Cardiac fibroblast (primary cell): ENCODE results near the gene REPIN1.

Experiments used
- DNase-seq, 2 donors: peaks; one replicate each; pipeline versions ENCODE4 v3.0.0 to v3.0.0-alpha.2; 2010; ENCODE audit warnings: low read depth in 2 of 2
- H3K4me3 ChIP-seq, 2 donors: replicated peaks in 1 of 2; 1 replicate in 1 of 2; 2 replicates in 1 of 2; pipeline ENCODE4 v1.5.1; 2011; ENCODE audit warnings: low read depth in 2 of 2, low read length in 2 of 2, mild to moderate bottlenecking in 2 of 2, moderate library complexity in 1 of 2
- TF ChIP-seq, protein P1 (sequence below): IDR thresholded peaks from one replicate; pipeline ENCODE4 v1.5.1; 2011; ENCODE audit warnings: low read depth, mild to moderate bottlenecking, low read length, inconsistent platforms

The REPIN1 gene

DNA sequence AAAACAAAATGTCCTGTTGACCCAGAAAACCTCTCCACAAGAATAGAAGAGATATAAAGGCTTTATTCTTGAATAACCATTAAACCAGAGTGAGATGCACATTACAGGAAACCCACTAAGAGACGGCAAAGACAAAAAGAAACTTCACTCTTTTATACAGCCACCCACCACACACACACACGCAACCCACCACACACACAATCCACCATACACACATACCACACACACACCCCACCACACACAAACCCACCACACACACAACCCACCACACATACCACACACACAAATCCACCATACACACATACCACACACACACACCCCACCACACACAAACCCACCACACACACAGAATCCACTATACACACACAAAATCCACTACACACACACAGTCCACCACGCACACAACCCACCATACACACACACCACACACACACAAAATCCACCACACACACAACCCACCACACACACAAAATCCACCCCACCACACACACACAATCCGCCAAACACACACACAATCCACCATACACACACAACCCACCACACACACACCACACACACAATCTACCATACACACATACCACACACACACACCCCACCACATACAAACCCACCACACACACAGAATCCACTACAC is 9.5 kb upstream of the REPIN1 start:
- TF ChIP-seq, protein P1, sequence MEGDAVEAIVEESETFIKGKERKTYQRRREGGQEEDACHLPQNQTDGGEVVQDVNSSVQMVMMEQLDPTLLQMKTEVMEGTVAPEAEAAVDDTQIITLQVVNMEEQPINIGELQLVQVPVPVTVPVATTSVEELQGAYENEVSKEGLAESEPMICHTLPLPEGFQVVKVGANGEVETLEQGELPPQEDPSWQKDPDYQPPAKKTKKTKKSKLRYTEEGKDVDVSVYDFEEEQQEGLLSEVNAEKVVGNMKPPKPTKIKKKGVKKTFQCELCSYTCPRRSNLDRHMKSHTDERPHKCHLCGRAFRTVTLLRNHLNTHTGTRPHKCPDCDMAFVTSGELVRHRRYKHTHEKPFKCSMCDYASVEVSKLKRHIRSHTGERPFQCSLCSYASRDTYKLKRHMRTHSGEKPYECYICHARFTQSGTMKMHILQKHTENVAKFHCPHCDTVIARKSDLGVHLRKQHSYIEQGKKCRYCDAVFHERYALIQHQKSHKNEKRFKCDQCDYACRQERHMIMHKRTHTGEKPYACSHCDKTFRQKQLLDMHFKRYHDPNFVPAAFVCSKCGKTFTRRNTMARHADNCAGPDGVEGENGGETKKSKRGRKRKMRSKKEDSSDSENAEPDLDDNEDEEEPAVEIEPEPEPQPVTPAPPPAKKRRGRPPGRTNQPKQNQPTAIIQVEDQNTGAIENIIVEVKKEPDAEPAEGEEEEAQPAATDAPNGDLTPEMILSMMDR, result no peak
- no peak overlapping the region for H3K4me3 ChIP-seq
- DNase-seq, result no peak

DNA sequence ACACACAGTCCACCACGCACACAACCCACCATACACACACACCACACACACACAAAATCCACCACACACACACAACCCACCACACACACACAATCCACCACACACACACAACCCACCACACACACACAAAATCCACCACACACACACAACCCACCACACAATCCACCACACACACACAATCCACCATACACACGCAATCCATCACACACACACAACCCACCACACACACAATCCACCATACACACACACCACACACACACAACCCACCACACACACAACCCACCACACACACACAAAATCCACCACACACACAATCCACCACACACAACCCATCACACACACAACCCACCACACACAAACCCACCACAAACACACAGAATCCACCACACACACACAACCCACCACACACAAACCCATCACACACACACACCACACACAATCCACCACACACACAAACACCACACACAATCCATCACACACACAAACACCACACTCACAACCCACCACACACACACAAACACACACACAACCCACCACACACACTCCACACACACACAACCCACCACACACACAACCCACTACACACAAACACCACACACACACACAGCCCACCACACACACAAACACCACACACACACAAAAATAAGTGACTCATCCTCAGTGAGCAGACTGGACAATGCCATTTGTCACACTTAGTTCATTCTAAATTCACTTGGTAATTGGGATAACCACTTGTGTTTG is 8.8 kb upstream of the REPIN1 start:
- no peak for DNase-seq
- no peak overlapping the region for H3K4me3 ChIP-seq
- TF ChIP-seq, protein P1, result no peak

DNA sequence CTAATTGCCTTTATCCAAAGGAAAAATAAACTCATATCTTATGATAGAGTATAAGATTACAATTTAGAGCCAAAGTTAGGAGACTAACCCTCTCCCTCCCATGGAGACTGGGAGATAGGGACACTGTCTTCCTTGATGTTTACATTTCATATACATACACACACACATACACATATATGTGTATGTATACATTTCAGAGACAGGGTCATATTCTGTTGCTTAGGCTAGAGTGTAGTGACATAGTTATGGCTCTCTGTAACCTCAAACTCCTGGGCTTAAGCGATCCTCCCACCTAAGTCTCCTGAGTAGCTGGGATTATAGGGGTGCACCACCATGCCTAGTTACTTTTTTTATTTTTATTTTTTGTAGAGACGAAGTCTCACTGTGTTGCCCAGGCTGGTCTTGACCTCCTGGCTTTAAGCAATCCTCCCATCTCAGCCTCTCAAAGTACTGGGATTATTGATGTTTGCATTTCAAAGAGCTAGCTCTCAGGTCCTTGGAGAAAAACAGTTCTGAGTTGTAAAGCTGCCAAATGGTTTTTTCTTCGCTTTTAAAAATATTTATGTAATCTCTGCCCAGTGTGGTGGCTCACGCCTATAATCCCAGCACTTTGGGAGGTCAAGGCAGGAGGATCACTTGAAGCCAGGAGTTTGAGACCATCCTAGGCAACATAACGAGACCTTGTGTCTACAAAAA is 8.1 kb upstream of the REPIN1 start:
- no peak overlapping the region for H3K4me3 ChIP-seq
- TF ChIP-seq, protein P1, result no peak
- DNase-seq, result no peak

DNA sequence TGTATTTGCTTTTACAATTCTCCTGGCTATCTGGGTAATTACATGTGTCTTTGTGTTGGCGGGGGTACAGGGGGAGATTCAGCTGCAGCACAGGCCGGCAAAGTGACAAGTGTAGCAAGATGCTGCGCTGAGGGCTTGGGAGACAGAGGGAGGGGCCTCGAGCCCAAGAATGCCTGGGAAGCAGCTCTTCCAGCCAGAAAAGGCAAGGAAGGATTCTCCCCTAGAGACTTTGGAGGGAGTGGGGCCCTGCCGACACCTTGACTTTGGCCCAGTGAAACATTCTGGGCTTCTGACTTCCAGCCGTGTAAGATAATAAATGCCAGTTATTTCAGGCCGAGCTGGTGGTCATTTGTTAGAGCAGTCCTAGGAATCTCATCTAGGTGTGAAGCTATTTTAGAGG is 7.2 kb upstream of the REPIN1 start:
- TF ChIP-seq, protein P1, result no peak
- H3K4me3 ChIP-seq, result no peak overlapping the region
- no peak for DNase-seq

DNA sequence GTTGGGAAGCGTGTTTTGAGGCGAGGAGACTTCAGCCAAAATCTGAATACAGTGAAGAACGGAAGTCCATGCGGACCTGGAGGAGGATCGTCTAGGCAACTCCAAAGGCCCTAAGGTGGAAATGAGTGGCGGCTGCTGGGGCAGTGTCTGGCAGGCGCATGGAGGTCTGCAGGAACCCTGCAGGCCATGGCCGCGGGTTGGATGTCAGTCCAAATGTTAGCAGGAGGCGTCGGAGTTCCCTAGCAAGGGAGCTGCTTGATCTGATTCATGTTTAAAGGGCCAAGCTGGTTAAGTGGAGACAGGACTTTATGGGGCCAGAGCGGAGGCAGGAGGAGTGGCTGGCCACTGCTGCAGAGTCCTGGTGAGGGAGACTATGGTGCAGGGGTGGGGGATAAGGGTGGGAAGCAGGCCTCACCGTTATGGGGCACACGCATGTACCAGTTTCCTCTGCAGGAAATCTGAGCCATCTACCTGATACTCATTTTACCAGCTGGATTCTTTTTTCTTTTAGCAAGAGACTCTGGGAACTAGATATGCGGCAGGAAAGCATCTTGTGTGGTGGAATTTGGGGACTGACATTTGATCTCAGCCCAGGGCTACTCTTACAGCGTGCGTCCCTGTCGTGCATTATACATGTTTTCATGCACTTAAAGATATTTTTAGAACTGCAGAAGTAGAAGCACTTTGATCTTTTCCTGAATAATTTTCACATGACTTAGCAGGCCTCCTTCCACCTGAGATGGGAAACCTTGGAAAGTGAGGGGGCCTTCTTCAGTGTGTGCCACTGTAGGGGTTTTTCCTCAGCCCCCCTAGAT is 6.6 kb upstream of the REPIN1 start:
- no peak for DNase-seq
- H3K4me3 ChIP-seq, result no peak overlapping the region
- TF ChIP-seq, protein P1, result no peak

DNA sequence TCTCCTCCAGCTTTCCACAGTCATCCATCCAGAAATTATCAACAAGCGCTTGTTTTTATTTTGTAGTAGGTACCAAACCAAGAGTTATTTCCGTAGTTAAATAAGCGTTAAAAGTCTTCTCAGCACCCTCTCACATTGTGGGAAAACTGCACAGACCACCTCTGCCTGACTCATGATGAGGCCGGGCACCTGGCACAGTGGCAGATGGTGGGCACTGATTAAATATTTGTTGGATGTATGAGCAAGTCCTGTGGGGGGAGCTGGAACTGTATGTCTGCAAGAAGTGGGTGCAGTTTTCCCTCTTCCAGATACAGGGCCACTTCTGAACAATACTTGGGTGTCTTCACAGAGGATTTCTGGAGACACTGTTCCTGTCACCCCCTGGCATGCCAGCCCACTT is 5.3 kb upstream of the REPIN1 start:
- no peak for DNase-seq

More for the DNA sequence above, 5.3 kb upstream of the REPIN1 start:
- TF ChIP-seq, protein P1, result no peak
- no peak overlapping the region for H3K4me3 ChIP-seq
